Astrocyte (in vitro differentiated cells and primary cell): ENCODE results near the gene RFTN1.

Experiments used
- EZH2 ChIP-seq: IDR thresholded peaks from 2 replicates; pipeline ENCODE4 v1.6.1; 2012; ENCODE audit warnings: mild to moderate bottlenecking, low read length, inconsistent platforms; ENCODE audit not compliant: insufficient read depth
- TF ChIP-seq, protein P1 (sequence below): IDR thresholded peaks from 2 replicates; pipeline ENCODE4 v1.5.1; 2011; ENCODE audit warnings: low read depth, mild to moderate bottlenecking, inconsistent platforms, low read length, moderate library complexity; ENCODE audit not compliant: insufficient read depth

- TF ChIP-seq, protein P1, sequence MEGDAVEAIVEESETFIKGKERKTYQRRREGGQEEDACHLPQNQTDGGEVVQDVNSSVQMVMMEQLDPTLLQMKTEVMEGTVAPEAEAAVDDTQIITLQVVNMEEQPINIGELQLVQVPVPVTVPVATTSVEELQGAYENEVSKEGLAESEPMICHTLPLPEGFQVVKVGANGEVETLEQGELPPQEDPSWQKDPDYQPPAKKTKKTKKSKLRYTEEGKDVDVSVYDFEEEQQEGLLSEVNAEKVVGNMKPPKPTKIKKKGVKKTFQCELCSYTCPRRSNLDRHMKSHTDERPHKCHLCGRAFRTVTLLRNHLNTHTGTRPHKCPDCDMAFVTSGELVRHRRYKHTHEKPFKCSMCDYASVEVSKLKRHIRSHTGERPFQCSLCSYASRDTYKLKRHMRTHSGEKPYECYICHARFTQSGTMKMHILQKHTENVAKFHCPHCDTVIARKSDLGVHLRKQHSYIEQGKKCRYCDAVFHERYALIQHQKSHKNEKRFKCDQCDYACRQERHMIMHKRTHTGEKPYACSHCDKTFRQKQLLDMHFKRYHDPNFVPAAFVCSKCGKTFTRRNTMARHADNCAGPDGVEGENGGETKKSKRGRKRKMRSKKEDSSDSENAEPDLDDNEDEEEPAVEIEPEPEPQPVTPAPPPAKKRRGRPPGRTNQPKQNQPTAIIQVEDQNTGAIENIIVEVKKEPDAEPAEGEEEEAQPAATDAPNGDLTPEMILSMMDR, result no peak
- no peak for TF ChIP-seq EZH2
These were observed 7.7 kb upstream of the RFTN1 start for GRCh38 chr3:16520970-16521881.
